GM12892 (cell line): ENCODE results near the gene DNAJB8.

Source experiments
- POLR2A ChIP-seq: IDR thresholded peaks from 2 replicates; pipeline ENCODE4 v1.6.1; 2011; ENCODE audit warnings: low read depth, low read length, control low read depth
- TAF1 ChIP-seq: IDR thresholded peaks from 2 replicates; pipeline ENCODE4 v1.6.1; 2011; ENCODE audit warnings: low read depth, mild to moderate bottlenecking, control low read depth, low read length, borderline replicate concordance

- TF ChIP-seq POLR2A, result no peak
- TF ChIP-seq TAF1, result no peak
Measured at GRCh38 chr3:128461731-128462130, 5.0 kb downstream of the DNAJB8 start.
